ENCODE measurements around the gene FAM83G.

- TF ChIP-seq TAF1 (IDR thresholded peaks at IDR 0.05; ENCODE audit: borderline replicate concordance, low read depth, low read length) (no peak), POLR2A (IDR thresholded peaks at IDR 0.05; ENCODE audit: low read depth, low read length) (no peak), POLR2AphosphoS5 (IDR thresholded peaks at IDR 0.05; ENCODE audit: low read depth, low read length) (no peak)
Observed at GRCh38 chr17:18976201-18976600, 28.4 kb downstream of the FAM83G start.

Data from GM12892 (cell line).